ENCODE data around the gene PON2.

The PON2 gene

GRCh38 chr7:95365151-95365550 lies 69.7 kb downstream of the PON2 start:
- Histone ChIP-seq H3K27me3 (ENCODE audit: low read length) (no peaks in the 10 kb centered on the region), H3K79me2 (ENCODE audit: insufficient read depth, low read length) (no peaks in the 10 kb centered on the region), H3K4me3 (ENCODE audit: insufficient read depth, low read length, poor library complexity, severe bottlenecking) (no peak overlapping the region), H3K9ac (ENCODE audit: low read length) (no peak overlapping the region), H3F3A (ENCODE audit: insufficient read depth) (no peaks in the 10 kb centered on the region), H2AFZ (ENCODE audit: low read depth, low read length, severe bottlenecking) (no peak overlapping the region), H3K9me2 (replicated peaks; ENCODE audit: insufficient read depth, low read length) (no peaks in the 10 kb centered on the region), H3K36me3 (ENCODE audit: low read length) (no peaks in the 10 kb centered on the region), H3K9me3 (ENCODE audit: insufficient read depth, low read length) (no peaks in the 10 kb centered on the region), H3K4me2 (ENCODE audit: low read depth, low read length, poor library complexity, severe bottlenecking) (no peak overlapping the region), H4K20me1 (ENCODE audit: low read depth, low read length) (no peaks in the 10 kb centered on the region), H3K27ac (ENCODE audit: low read depth, low read length) (no peak overlapping the region)
- TF ChIP-seq CTCF (IDR thresholded peaks at IDR 0.05; ENCODE audit: insufficient read depth, low read length, poor library complexity, severe bottlenecking) = no peak
- TF ChIP-seq EZH2phosphoT487 (conservative IDR thresholded peaks at IDR 0.05; ENCODE audit: low read length) = no peak

GRCh38 chr7:95357623-95358022 lies 77.2 kb downstream of the PON2 start:
- H3F3A ChIP-seq (ENCODE audit: insufficient read depth) = no peaks in the 10 kb centered on the region
- H2AFZ ChIP-seq (ENCODE audit: low read depth, low read length, severe bottlenecking) = no peak overlapping the region
- H4K20me1 ChIP-seq (ENCODE audit: low read depth, low read length) = no peaks in the 10 kb centered on the region
- no peaks in the 10 kb centered on the region for H3K9me2 ChIP-seq (replicated peaks; ENCODE audit: insufficient read depth, low read length)
- no peaks in the 10 kb centered on the region for H3K36me3 ChIP-seq (ENCODE audit: low read length)
- H3K79me2 ChIP-seq (ENCODE audit: insufficient read depth, low read length) = no peaks in the 10 kb centered on the region
- no peaks in the 10 kb centered on the region for H3K9me3 ChIP-seq (ENCODE audit: insufficient read depth, low read length)
- no peak overlapping the region for H3K9ac ChIP-seq (ENCODE audit: low read length)
- no peaks in the 10 kb centered on the region for H3K27me3 ChIP-seq (ENCODE audit: low read length)
- H3K27ac ChIP-seq (ENCODE audit: low read depth, low read length) = no peak overlapping the region
- H3K4me3 ChIP-seq (ENCODE audit: insufficient read depth, low read length, poor library complexity, severe bottlenecking) = no peak overlapping the region
- no peak overlapping the region for H3K4me2 ChIP-seq (ENCODE audit: low read depth, low read length, poor library complexity, severe bottlenecking)
- no peak for TF ChIP-seq CTCF (IDR thresholded peaks at IDR 0.05; ENCODE audit: insufficient read depth, low read length, poor library complexity, severe bottlenecking)
